Mammary epithelial cell (primary cell): ENCODE data around the gene PPP2R5D.

Experiments used
- EZH2 ChIP-seq: IDR thresholded peaks from 2 replicates; pipeline ENCODE4 v1.6.1; 2012; ENCODE audit warnings: low read length, inconsistent platforms, borderline replicate concordance
- TF ChIP-seq, protein P1 (sequence below), 2 donors: IDR thresholded peaks in 1 of 2; conservative IDR thresholded peaks in 1 of 2; 2 replicates each; pipeline ENCODE4 v1.5.1; 2011 to 2012; ENCODE audit warnings: inconsistent platforms in 2 of 2, low read length in 2 of 2, mild to moderate bottlenecking in 2 of 2, control low read depth in 1 of 2, low read depth in 1 of 2; ENCODE audit not compliant: insufficient read depth in 1 of 2; ENCODE audit errors: extremely low read depth in 1 of 2

DNA sequence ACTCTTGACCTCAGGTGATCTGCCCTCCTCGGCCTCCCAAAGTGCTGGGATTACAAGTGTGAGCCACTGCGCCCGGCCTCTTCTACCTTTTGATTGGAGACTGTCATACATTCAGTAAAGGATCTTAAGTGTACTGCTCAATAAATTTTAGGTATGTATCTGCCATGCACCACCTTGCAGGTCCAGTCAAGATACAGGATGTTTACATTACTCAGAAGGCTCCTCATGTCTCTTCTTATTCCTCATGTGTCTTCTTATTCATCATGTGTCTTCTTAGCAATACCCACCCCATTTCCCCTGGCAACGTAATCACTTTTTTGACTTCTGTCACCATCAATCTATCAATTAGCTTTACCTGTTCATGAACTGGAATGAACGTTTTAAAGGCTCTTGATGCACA, 21.5 kb downstream of the PPP2R5D start:
- TF ChIP-seq, protein P1, sequence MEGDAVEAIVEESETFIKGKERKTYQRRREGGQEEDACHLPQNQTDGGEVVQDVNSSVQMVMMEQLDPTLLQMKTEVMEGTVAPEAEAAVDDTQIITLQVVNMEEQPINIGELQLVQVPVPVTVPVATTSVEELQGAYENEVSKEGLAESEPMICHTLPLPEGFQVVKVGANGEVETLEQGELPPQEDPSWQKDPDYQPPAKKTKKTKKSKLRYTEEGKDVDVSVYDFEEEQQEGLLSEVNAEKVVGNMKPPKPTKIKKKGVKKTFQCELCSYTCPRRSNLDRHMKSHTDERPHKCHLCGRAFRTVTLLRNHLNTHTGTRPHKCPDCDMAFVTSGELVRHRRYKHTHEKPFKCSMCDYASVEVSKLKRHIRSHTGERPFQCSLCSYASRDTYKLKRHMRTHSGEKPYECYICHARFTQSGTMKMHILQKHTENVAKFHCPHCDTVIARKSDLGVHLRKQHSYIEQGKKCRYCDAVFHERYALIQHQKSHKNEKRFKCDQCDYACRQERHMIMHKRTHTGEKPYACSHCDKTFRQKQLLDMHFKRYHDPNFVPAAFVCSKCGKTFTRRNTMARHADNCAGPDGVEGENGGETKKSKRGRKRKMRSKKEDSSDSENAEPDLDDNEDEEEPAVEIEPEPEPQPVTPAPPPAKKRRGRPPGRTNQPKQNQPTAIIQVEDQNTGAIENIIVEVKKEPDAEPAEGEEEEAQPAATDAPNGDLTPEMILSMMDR (conservative IDR thresholded peaks at IDR 0.05 in 1 of 2, IDR thresholded peaks at IDR 0.05 in 1 of 2; ENCODE audit: extremely low read depth in 1 of 2, insufficient read depth in 1 of 2, low read depth in 1 of 2, low read length in 2 of 2) = no peak
- no peak for TF ChIP-seq EZH2
